ENCODE measurements around the gene FAM222B. TPM values are rescaled to one million over a fixed set of nuclear protein-coding genes. Genes with fewer than 3 reads are reported as not detected.
A peak's percentile ranks its signal among the peaks of the same experiment; 100 is the strongest.

The FAM222B gene
- total RNA-seq, 2 donors from 2014 or later: 19.9 to 23.4 TPM

DNA sequence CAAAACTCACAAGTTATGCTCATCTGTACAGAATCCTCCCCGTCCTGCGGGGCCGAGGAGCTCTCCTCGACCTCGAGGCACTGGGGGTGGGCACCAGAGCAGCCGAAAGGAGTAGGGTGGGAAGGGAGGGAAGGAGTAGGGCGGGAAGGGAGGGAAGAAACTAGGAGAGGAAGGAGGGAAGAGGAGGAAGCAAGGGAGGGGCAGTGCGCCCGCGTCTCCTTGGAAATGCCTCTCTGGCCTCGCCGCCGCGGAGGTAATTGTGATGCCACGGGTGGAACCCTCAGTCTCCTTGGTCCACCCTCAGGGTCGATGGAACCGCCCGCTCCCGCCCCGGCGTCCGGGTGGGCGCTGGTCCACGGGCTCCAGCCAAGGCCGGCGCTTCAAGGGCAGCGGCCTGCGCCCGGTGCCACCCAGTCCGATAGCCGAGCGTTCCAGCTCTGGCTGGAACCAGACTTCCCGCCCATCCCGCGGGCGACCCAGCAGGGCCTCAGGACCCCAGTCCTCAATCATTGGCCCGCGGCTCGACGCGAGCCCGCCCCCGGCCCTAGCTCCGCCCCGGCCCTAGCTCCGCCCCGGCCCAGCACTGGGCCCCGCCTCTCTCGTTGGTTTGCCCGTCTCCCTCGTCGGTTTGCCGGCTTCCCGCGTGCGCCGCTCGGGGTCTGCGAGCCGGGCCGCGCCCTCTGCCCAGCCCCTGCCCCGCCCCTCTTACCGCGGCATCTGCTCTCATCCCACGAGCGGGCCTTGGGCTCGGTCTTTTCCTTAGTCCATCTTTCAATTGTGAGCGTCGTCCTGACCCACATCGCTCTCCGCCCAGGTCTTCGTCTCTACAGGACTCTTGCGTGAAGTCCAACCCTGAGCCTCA, 131.5 kb downstream of the FAM222B start:
- peak overlapping the region; percentile 86 for H3K4me3 ChIP-seq
- DNase-seq (ENCODE audit: low spot score) (peak; percentile 47), ATAC-seq (ENCODE audit: insufficient number of reproducible peaks, low FRiP score, low read depth) (peak; percentile 83)
- H3K27ac ChIP-seq: peak overlapping the region; percentile 85 to 91
- H3K27me3 ChIP-seq (replicated peaks; ENCODE audit: insufficient read depth): no peaks in the 10 kb centered on the region
- TF ChIP-seq, protein P1, sequence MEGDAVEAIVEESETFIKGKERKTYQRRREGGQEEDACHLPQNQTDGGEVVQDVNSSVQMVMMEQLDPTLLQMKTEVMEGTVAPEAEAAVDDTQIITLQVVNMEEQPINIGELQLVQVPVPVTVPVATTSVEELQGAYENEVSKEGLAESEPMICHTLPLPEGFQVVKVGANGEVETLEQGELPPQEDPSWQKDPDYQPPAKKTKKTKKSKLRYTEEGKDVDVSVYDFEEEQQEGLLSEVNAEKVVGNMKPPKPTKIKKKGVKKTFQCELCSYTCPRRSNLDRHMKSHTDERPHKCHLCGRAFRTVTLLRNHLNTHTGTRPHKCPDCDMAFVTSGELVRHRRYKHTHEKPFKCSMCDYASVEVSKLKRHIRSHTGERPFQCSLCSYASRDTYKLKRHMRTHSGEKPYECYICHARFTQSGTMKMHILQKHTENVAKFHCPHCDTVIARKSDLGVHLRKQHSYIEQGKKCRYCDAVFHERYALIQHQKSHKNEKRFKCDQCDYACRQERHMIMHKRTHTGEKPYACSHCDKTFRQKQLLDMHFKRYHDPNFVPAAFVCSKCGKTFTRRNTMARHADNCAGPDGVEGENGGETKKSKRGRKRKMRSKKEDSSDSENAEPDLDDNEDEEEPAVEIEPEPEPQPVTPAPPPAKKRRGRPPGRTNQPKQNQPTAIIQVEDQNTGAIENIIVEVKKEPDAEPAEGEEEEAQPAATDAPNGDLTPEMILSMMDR (IDR thresholded peaks at IDR 0.05): no peak
- peaks cover 20% of the 10 kb centered on the region for H3K36me3 ChIP-seq
- no peaks in the 10 kb centered on the region for H3K9me3 ChIP-seq
- H3K4me1 ChIP-seq (ENCODE audit: control insufficient read depth in 1 of 2, low read depth in 2 of 2): peaks cover 8 to 29% of the 10 kb centered on the region in 2 donors

DNA sequence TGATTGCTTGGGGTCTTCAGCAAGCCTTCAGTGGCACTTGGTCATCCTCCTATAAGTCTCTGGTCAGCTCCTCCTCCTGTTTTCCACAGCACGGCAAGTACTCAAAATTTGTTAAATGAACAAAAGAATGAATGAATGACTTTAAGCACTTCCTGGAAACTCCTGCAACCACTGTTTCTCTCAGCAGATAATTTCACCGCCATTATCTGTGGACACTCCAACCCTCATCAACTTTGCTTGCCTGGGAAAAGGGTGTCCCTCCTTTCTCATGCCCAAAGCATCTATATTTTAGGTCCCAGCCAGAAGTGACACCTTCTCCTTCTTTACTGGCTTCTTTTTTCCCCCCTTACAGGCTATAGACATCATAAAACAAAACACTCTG, 135.3 kb downstream of the FAM222B start:
- Histone ChIP-seq H3K4me1 (ENCODE audit: control insufficient read depth in 1 of 2, low read depth in 2 of 2) (peaks cover 4 to 16% of the 10 kb centered on the region in 2 donors), H3K27me3 (replicated peaks; ENCODE audit: insufficient read depth) (no peaks in the 10 kb centered on the region), H3K27ac (no peak overlapping the region), H3K9me3 (no peaks in the 10 kb centered on the region), H3K36me3 (peaks cover 6% of the 10 kb centered on the region), H3K4me3 (no peak overlapping the region)
- no peak for DNase-seq (ENCODE audit: low spot score)
- TF ChIP-seq, protein P1 (IDR thresholded peaks at IDR 0.05): no peak
- ATAC-seq (ENCODE audit: insufficient number of reproducible peaks, low FRiP score, low read depth): no peak

DNA sequence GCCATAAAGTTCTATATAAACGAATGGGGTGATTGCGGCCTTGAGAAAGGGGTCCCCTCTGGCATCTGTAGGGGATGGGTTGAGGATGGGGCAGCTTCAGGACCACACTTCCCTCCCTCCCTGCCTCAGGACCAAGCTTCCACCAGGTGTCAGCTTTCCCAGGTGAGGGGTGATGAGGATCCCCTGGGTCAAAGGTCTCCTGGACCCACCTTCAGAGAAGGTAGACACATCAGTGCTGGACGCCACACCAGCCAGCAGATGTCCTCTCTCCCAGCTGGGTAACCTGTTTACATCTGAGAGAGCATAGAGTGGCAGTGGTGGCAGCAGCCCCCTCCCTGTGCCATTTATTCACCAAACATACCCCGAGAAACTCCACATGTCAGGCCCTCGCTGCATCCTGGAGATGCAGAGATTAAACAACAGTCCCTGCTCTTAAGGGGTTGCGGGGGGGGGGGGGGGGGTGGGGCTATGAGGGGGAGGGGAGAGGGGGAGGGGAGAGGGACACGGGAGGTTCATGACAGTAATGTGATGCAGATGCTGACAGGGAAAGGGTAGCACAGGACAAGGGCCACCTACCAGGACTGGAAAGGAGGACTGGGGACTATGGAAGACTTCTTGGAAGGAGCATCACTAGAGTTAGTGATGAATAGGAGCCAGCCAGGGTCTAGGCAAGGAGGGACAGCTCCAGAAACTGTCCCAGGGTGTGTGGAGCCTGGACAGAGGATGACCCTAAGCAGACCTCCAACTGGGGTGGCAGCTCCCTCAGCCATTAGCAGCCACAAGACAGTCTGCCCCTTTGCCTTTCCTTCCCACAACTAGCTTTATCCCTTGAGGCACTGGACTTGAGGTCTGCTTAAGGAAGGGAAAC, 135.9 kb downstream of the FAM222B start:
- Histone ChIP-seq H3K4me3 (no peak overlapping the region), H3K27ac (no peak overlapping the region), H3K9me3 (no peaks in the 10 kb centered on the region), H3K27me3 (replicated peaks; ENCODE audit: insufficient read depth) (no peaks in the 10 kb centered on the region), H3K36me3 (peaks cover 10% of the 10 kb centered on the region), H3K4me1 (ENCODE audit: control insufficient read depth in 1 of 2, low read depth in 2 of 2) (peaks cover 4 to 10% of the 10 kb centered on the region in 2 donors)
- DNase-seq (ENCODE audit: low spot score) (no peak), ATAC-seq (ENCODE audit: insufficient number of reproducible peaks, low FRiP score, low read depth) (no peak)
- TF ChIP-seq, protein P1 (IDR thresholded peaks at IDR 0.05): no peak

Other genes starting within 250 kb of the FAM222B start
- 1 to 10 TPM; 1.6 to 5.9 TPM for gene SPAG5, start 243.8 kb downstream of the FAM222B start, total RNA-seq
- gene RSKR, start 228.6 kb downstream of the FAM222B start, total RNA-seq: 10 to 100 TPM in 1 of 2 donors, 1 to 10 TPM in 1; 8.0 to 11.8 TPM
- 100 to 1,000 TPM; 125 to 139 TPM for gene BLTP2, start 197.6 kb downstream of the FAM222B start, total RNA-seq
- 10 to 100 TPM; 52.3 to 53.1 TPM for gene SDF2, start 180.9 kb downstream of the FAM222B start, total RNA-seq
- 100 to 1,000 TPM in 1 of 2 donors, 10 to 100 TPM in 1; 45.6 to 133 TPM for gene SUPT6H, start 180.6 kb downstream of the FAM222B start, total RNA-seq
- 1 to 10 TPM; 1.1 to 1.8 TPM for gene PROCA1, start 130.9 kb downstream of the FAM222B start, total RNA-seq
- 100 to 1,000 TPM; 288 to 381 TPM for gene RAB34, start 124.9 kb downstream of the FAM222B start, total RNA-seq
- 100 to 1,000 TPM; 279 to 387 TPM for gene RPL23A, start 122.8 kb downstream of the FAM222B start, total RNA-seq
- gene TLCD1, start 116.6 kb downstream of the FAM222B start, total RNA-seq: 1 to 10 TPM in 1 of 2 donors, not detected in 1; 1.9 TPM
- gene NEK8, start 114.0 kb downstream of the FAM222B start, total RNA-seq: 1 to 10 TPM; 1.5 to 2.2 TPM
- 10 to 100 TPM in 1 of 2 donors, 1 to 10 TPM in 1; 9.9 to 22.4 TPM for gene TRAF4, start 98.8 kb downstream of the FAM222B start, total RNA-seq
- 10 to 100 TPM; 30.6 to 34.6 TPM for gene ERAL1, start 12.2 kb upstream of the FAM222B start, total RNA-seq
- 10 to 100 TPM; 71.3 to 92.1 TPM for gene FLOT2, start 54.9 kb upstream of the FAM222B start, total RNA-seq
- 10 to 100 TPM in 1 of 2 donors, 1 to 10 TPM in 1; 3.7 to 12.2 TPM for gene DHRS13, start 60.3 kb upstream of the FAM222B start, total RNA-seq
- 10 to 100 TPM; 46.4 to 99.4 TPM for gene PHF12, start 108.7 kb upstream of the FAM222B start, total RNA-seq
- not detected for gene SEZ6, start 163.2 kb upstream of the FAM222B start, total RNA-seq
- 1 to 10 TPM; 4.3 to 7.8 TPM for gene PIPOX, start 200.4 kb upstream of the FAM222B start, total RNA-seq

All from thoracic aorta (tissue), 2 donors.